Activated gamma-delta T cell (primary cell): ENCODE measurements around the gene A3GALT2.
A peak's percentile ranks its signal among the peaks of the same experiment; 100 is the strongest.
"Not testable (repeated sequence)": the region's sequence is repeated elsewhere in the genome, so short reads cannot be mapped to it uniquely, and the experiment has no call there.

ENCODE experiments used
- DNase-seq: peaks from one replicate; lab custom pipeline; 2025; lab: John Stamatoyannopoulos, UW

The A3GALT2 gene

DNA sequence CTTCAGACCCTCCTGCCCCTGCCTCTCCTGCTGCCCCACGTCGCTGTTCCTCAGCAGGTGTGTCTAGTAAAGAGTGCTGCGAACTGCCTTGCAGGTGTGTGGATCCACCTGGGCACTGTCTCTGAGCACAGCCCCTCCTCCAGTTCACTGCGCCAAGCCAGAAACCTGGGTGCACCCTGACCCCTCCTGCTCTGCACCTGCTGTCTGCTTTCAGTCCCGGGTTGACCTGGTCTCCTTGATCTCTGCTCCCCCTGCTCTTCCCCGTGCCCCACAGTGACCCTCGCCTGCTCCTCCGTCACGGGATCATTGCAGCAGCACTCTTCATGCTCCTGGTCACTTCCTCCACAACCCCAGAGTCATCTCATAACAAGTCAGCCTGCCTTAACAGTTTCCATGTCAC lies 6.5 kb downstream of the A3GALT2 start:
- DNase-seq = no peak

DNA sequence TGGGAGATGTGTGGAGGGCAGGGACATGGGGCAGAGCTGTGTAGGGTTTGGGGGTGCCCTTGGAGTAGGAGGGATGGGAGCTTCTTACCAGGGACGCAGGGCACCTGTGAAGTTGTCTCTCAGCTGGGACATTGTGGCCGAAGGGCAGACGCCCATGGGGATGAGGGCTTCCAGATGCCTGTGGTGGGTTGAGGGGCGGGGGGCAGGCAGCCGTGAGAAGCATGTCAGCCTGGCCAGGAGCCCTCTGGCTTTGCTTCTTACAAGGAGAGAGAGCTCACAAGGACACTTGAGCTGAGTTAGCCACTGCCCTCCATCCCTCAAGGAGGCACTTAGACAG lies 8.5 kb downstream of the A3GALT2 start:
- DNase-seq = no peak

DNA sequence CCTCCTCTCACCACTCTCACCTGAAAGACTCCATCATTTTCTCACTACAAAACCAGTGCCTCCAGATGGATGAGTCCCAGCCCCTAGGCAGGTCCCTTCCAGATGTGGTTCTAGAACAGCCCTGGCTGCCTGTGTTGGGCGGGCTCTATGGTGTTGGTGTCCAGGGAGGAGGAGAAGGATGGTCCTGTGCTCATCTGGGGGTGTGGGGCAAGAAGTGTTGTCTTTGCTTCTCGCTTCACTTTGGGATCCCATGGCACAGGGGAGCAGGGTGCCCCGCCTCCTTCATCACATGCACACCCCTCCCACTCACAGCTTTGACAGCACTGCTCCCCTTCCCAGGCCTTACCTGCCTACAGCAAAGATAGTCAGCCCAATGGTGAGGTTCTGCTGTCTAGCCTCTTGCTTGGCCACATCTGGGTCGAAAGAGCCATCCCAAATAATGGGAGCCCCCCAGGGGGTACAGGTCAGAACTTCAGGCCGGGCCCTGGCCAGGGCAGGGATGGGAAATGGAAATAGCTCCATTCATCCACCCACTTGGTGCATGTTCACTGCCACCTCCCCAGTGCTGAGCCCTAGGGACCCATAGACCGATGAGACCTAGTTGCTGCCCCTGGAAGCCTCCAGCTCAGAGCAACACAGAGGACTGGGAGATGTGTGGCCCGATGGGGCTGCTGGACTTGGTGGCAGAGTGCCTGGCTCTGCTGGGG lies 9.0 kb downstream of the A3GALT2 start:
- no peak for DNase-seq

DNA sequence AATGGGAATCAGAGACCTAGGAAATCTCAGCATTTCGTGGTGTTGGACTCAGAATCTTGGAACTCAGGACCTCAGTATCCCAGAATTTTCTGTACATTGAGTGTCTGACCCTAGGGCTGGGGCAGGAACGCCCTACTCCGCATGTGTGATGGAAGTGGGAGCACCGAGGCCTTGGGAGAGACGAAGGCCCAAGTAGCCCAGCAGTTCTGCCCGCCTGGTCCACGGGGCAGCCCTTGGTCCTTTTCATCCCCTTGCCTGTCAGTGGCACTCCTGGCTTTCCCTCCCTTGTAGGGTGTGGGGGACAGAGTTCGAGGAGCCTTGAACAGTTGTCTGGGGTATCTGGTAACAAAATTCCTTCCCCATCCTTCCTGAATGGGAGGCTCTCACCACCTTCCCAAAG lies 10.2 kb downstream of the A3GALT2 start:
- no peak for DNase-seq

DNA sequence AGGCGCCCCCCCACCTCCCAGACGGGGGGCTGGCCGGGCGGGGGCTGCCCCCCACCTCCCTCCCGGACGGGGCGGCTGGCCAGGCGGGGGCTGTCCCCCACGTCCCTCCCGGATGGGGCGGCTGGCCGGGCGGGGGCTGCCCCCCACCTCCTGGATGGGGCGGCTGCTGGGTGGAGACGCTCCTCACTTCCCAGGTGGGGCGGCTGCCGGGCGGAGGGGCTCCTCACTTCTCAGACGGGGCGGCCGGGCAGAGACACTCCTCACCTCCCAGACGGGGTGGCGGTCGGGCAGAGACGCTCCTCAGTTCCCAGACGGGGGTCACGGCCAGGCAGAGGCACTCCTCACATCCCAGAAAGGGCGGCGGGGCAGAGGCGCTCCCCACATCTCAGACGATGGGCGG lies 11.5 kb downstream of the A3GALT2 start:
- DNase-seq = not testable (repeated sequence)

- no peak for DNase-seq
These were observed 13.4 kb downstream of the A3GALT2 start for GRCh38 chr1:33307494-33307864.

- DNase-seq = no peak
These were observed 14.0 kb downstream of the A3GALT2 start for GRCh38 chr1:33306653-33307493.

GRCh38 chr1:33305816-33306652 lies 14.9 kb downstream of the A3GALT2 start:
- no peak for DNase-seq

DNA sequence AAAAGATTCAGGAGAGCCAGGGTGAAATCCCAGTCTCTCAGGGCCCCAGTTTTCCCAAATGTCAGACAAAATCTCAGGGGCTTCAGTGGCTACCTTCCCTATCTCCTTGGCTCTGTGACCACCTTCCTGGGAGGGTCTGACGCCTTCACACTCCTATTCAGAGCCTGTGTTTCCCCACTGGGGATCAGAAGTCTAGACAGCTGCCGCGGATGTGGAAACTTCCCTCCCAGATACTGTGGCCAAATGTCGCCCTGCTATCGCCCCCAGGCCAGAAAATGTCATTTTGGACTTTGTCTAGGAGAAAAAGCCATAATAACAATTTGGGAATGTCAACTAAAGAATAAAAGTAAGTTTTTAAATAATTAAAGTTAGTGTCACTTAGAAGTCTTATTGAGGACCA lies 15.9 kb downstream of the A3GALT2 start:
- DNase-seq = no peak

GRCh38 chr1:33302325-33302724 lies 18.6 kb downstream of the A3GALT2 start:
- DNase-seq = no peak

GRCh38 chr1:33301273-33301984 lies 19.5 kb downstream of the A3GALT2 start:
- DNase-seq = no peak

- no peak for DNase-seq
These were observed 20.2 kb downstream of the A3GALT2 start for GRCh38 chr1:33300673-33301072.

DNA sequence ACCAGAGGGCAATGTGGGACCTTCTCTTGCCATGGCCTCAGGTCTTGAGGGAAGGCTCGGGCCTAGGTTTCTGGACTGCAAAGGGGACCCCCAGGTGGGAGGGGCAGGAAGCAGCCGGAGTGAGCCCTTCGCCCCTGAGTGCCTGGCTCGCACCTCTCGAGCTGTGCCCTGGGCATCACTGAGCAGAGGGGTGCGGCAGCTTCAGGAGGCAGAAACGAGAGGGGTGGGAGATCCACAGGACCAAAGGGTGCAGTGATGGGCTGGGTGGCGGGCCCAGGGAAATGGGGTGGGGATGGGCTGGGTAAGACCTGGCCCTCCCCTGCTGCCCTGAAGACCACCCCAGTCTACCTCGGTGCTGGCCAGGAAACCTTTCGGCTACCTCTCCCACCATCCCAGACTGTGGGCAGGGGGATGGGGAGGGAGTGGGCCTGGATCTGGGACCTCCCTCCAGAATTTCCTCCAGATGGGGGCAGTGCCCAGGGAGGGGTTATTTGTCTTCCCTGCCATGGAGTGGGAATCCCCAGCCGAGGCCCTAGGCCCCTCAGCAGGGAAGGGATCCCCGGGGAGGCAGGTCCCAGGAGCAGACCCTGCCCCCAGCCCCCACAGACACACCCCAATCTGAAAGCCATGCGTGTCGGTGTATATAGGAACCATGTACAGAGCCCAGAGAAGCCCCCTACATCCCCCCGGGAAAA lies 21.3 kb downstream of the A3GALT2 start:
- DNase-seq = no peak

DNA sequence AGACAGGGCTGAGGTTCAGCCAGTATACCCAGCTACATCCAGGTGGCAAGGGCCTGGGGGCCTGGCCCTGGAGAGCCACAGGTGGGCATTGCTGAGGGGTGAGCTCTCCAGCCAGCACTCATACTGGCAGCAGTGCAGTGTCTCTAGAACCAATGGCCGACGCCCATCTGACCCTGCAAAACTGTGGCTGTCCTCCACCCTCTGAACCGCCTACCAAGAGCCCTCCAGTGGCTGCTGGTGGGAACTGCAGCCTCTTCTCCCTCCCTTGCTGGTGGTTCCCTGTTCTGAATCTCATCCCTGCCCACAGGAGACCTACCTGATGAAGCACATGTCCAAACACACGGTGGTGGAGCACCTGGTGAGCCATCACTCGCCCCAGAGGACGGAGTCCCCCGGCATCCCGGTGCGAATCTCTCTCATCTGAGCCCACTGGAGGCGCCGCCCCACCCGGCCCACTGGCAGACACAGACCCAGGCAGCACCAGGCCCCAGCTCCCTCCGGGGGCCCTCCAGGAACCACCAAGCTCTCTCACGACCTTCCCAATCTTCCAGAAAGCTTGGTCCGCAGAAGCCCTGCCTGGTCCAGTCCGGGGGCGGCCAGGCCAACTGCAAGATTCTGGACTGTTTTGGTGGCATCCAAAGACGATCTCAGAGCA lies 22.1 kb downstream of the A3GALT2 start:
- no peak for DNase-seq

GRCh38 chr1:33297911-33298622 lies 22.8 kb downstream of the A3GALT2 start:
- no peak for DNase-seq

DNA sequence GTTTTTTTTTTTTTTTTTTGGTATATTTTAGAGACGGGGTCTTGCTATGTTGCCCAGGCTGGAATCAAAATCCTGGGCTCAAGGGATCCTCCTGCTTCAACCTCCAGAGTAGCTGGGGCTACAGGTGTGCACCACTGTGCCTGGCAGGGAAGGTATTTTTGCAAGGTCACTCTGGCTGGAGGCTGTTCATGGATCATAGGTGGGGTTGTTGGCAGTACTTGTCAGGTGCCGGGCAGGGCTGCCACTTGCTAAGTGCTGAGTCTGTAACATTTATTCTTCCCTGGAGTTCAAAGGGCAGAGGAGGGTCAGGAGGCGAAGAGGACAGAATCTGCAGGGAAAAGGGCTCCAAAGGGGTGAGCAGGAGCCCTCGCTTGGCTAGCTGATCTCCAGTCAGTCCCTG lies 24.1 kb downstream of the A3GALT2 start:
- DNase-seq = no peak

GRCh38 chr1:33296082-33296458 lies 24.8 kb downstream of the A3GALT2 start:
- DNase-seq = no peak

GRCh38 chr1:33295450-33296081 lies 25.3 kb downstream of the A3GALT2 start:
- DNase-seq = peak; percentile 42

GRCh38 chr1:33295023-33295422 lies 25.9 kb downstream of the A3GALT2 start:
- DNase-seq = no peak
